NT2/D1 (cell line): ENCODE results near the gene IL7R.
"Not testable (repeated sequence)": the region's sequence is repeated elsewhere in the genome, so short reads cannot be mapped to it uniquely, and the experiment has no call there.

ENCODE experiments used
- DNase-seq: peaks from one replicate; pipeline ENCODE4 v3.0.0-alpha.2; 2011; ENCODE audit warnings: low read depth, low spot score
- H3K27me3 ChIP-seq: 2 replicates; pipeline ENCODE4 v1.6.0; 2011; ENCODE audit warnings: mild to moderate bottlenecking; ENCODE audit not compliant: insufficient read length, insufficient read depth
- H3K36me3 ChIP-seq: 2 replicates; pipeline ENCODE4 v1.6.1; 2011; ENCODE audit warnings: mild to moderate bottlenecking, low read length, mixed read lengths; ENCODE audit not compliant: insufficient read depth, insufficient read length
- H3K4me1 ChIP-seq: 2 replicates; pipeline ENCODE4 v1.5.1; 2011; ENCODE audit not compliant: insufficient read depth, insufficient read length
- H3K4me3 ChIP-seq: 2 replicates; pipeline ENCODE4 v1.5.1; 2011; ENCODE audit warnings: low read depth; ENCODE audit not compliant: insufficient read length
- H3K9ac ChIP-seq: 2 replicates; pipeline ENCODE4 v1.6.0; 2011; ENCODE audit warnings: low read depth; ENCODE audit not compliant: insufficient read length
- H3K9me3 ChIP-seq: 2 replicates; pipeline ENCODE4 v1.5.1; 2011; ENCODE audit warnings: mild to moderate bottlenecking, low read length; ENCODE audit not compliant: insufficient read depth
- SUZ12 ChIP-seq: IDR thresholded peaks from 2 replicates; pipeline ENCODE4 v1.6.1; 2011; ENCODE audit not compliant: insufficient read length, insufficient read depth; ENCODE audit errors: extremely low read depth
- YY1 ChIP-seq: IDR thresholded peaks from 2 replicates; pipeline ENCODE4 v1.6.1; 2011; ENCODE audit not compliant: insufficient read length, insufficient read depth
- ZNF274 ChIP-seq: IDR thresholded peaks from 2 replicates; pipeline ENCODE4 v1.6.1; 2011; ENCODE audit warnings: mild to moderate bottlenecking, low read depth, low read length

IL7R gene

GRCh38 chr5:35854248-35854647 is 2.4 kb upstream of the IL7R start:
- no peak overlapping the region for H3K9ac ChIP-seq
- no peak for TF ChIP-seq SUZ12
- no peaks in the 10 kb centered on the region for H3K36me3 ChIP-seq
- no peak for DNase-seq
- H3K9me3 ChIP-seq: no peaks in the 10 kb centered on the region
- no peak overlapping the region for H3K4me3 ChIP-seq
- no peaks in the 10 kb centered on the region for H3K4me1 ChIP-seq
- no peaks in the 10 kb centered on the region for H3K27me3 ChIP-seq

- DNase-seq: no peak
- no peaks in the 10 kb centered on the region for H3K9me3 ChIP-seq
- TF ChIP-seq ZNF274: no peak
- no peak for TF ChIP-seq SUZ12
- no peak for TF ChIP-seq YY1
- H3K4me1 ChIP-seq: no peaks in the 10 kb centered on the region
- H3K27me3 ChIP-seq: no peaks in the 10 kb centered on the region
- H3K9ac ChIP-seq: no peak overlapping the region
- H3K4me3 ChIP-seq: no peak overlapping the region
- no peaks in the 10 kb centered on the region for H3K36me3 ChIP-seq
These were observed 1.5 kb upstream of the IL7R start for GRCh38 chr5:35855187-35855586.

GRCh38 chr5:35856186-35856764 is 416 bp upstream of the IL7R start:
- H3K27me3 ChIP-seq, H3K36me3 ChIP-seq, H3K4me3 ChIP-seq, H3K9ac ChIP-seq, DNase-seq, H3K9me3 ChIP-seq, H3K4me1 ChIP-seq: not testable (repeated sequence)

- Histone ChIP-seq H3K9ac (no peak overlapping the region), H3K4me1 (no peaks in the 10 kb centered on the region)
These were observed 1.0 kb downstream of the IL7R start for GRCh38 chr5:35857606-35858205.

GRCh38 chr5:35859101-35859661 is 2.5 kb downstream of the IL7R start:
- Histone ChIP-seq H3K4me3 (no peak overlapping the region), H3K4me1 (no peaks in the 10 kb centered on the region), H3K27me3 (no peaks in the 10 kb centered on the region), H3K9ac (no peak overlapping the region), H3K9me3 (no peaks in the 10 kb centered on the region; the same call in 1 of the 2 replicates), H3K36me3 (no peaks in the 10 kb centered on the region)
- DNase-seq: no peak
- no peak for TF ChIP-seq ZNF274
- no peak for TF ChIP-seq SUZ12
- TF ChIP-seq YY1: no peak

More at GRCh38 chr5:35857606-35858205, 1.0 kb downstream of the IL7R start:
- Histone ChIP-seq H3K4me3 (no peak overlapping the region), H3K27me3 (no peaks in the 10 kb centered on the region), H3K9me3 (no peaks in the 10 kb centered on the region), H3K36me3 (no peaks in the 10 kb centered on the region)
- no peak for DNase-seq
- TF ChIP-seq SUZ12 (no peak), YY1 (no peak), ZNF274 (no peak)

GRCh38 chr5:35860686-35861085 is 4.0 kb downstream of the IL7R start:
- H3K36me3 ChIP-seq: no peaks in the 10 kb centered on the region
- no peak overlapping the region for H3K9ac ChIP-seq
- TF ChIP-seq ZNF274: no peak
- no peak for TF ChIP-seq YY1
- no peak for TF ChIP-seq SUZ12
- no peak overlapping the region for H3K4me3 ChIP-seq
- H3K27me3 ChIP-seq: no peaks in the 10 kb centered on the region
- DNase-seq: peak; percentile 9
- H3K4me1 ChIP-seq: no peaks in the 10 kb centered on the region
- H3K9me3 ChIP-seq: no peaks in the 10 kb centered on the region; the same call in 1 of the 2 replicates

- no peaks in the 10 kb centered on the region for H3K4me1 ChIP-seq
- H3K27me3 ChIP-seq: no peaks in the 10 kb centered on the region
- H3K9me3 ChIP-seq: no peaks in the 10 kb centered on the region; the same call in 1 of the 2 replicates
- TF ChIP-seq YY1 (no peak), ZNF274 (no peak), SUZ12 (no peak)
- no peak for DNase-seq
- H3K9ac ChIP-seq: no peak overlapping the region
- H3K36me3 ChIP-seq: no peaks in the 10 kb centered on the region
- no peak overlapping the region for H3K4me3 ChIP-seq
These were observed 5.0 kb downstream of the IL7R start for GRCh38 chr5:35861718-35862117.
